ENCODE results near the gene EPN3.

GRCh38 chr17:50586421-50587247, 54.1 kb downstream of the EPN3 start:
- TF ChIP-seq POLR2A (IDR thresholded peaks at IDR 0.05) (no peak), CTCF (IDR thresholded peaks at IDR 0.05) (no peak)
